HepG2 (cell line): ENCODE data around the gene MEPCE. TPM values are rescaled to one million over a fixed set of nuclear protein-coding genes. Genes with fewer than 3 reads are reported as not detected.

Experiments used
- ATAC-seq: fragments of 200-7000 bp; cut with Tn5 transposase; 3 replicates; pipeline ENCODE4 v1.9.1; 2020; ENCODE audit warnings: mild to moderate bottlenecking, moderate library complexity
- BruUV-seq: library from RNA; stranded (reverse); fragments of 400-500 nt; replicated peaks from 2 replicates; lab custom pipeline; 2021; lab: Mats Ljungman, UMichigan
- CTCF ChIA-PET: fragments of 300-600 bp; formaldehyde crosslinking; extraction: SDS; loops from one replicate; lab custom pipeline; 2021; ENCODE audit warnings: low total read pairs, inconsistent platforms, low intra/inter-chr PET ratio; lab: Yijun Ruan, JAX
- POLR2A ChIA-PET: fragments of 350-600 bp; sonication (Branson Sonifier 250); formaldehyde crosslinking; loops from one replicate; lab custom pipeline; 2020; ENCODE audit warnings: antibody characterized with exemption, inconsistent platforms; lab: Yijun Ruan, JAX
- DNase-seq: peaks from one replicate; pipeline ENCODE4 v3.0.0-alpha.2; 2015; ENCODE audit warnings: low spot score
- FAIRE-seq: peaks from 3 replicates; lab custom pipeline; 2011; peaks lifted over from hg19 to GRCh38; lab: Jason Lieb, UNC
- H2AFZ ChIP-seq: one replicate; pipeline ENCODE4 v1.6.1; 2011; ENCODE audit warnings: low read length, inconsistent platforms
- H3K27ac ChIP-seq: fragments of 300-600 bp; 3 replicates; pipeline ENCODE4 v1.8.0; 2011; ENCODE audit warnings: mixed run types, mild to moderate bottlenecking, mixed read lengths, low read length, inconsistent platforms; ENCODE audit not compliant: insufficient read depth; ENCODE audit errors: extremely low read length
- H3K27me3 ChIP-seq, 2 experiments: fragments of 200-600 bp in 1 of 2; 2 replicates in 1 of 2; 3 replicates in 1 of 2; pipeline versions ENCODE4 v1.6.0 to v1.8.0; 2011; ENCODE audit warnings: low read length in 2 of 2, mild to moderate bottlenecking in 2 of 2, moderate library complexity in 2 of 2, inconsistent platforms in 1 of 2; ENCODE audit not compliant: insufficient read depth in 2 of 2, control insufficient read depth in 1 of 2
- H3K36me3 ChIP-seq, 2 experiments: fragments of 200-600 bp in 1 of 2; replicated peaks in 1 of 2; 2 replicates in 1 of 2; 3 replicates in 1 of 2; pipeline versions ENCODE4 v1.5.1 to v1.8.0; 2011; ENCODE audit warnings: low read length in 2 of 2, inconsistent platforms in 1 of 2; ENCODE audit not compliant: insufficient read depth in 2 of 2, control insufficient read depth in 1 of 2
- H3K4me1 ChIP-seq: 2 replicates; pipeline ENCODE4 v1.5.1; 2012; ENCODE audit warnings: low read length, inconsistent platforms; ENCODE audit not compliant: insufficient read depth
- H3K4me2 ChIP-seq: 2 replicates; pipeline ENCODE4 v1.6.0; 2011; ENCODE audit warnings: low read depth, low read length, inconsistent platforms
- H3K4me3 ChIP-seq, 3 experiments: fragments of 200-600 bp in 1 of 3; sonication (generic), shearing (Covaris generic) in 1 of 3; replicated peaks in 1 of 3; 2 replicates each; pipeline ENCODE4 v1.5.1; 2011 to 2016; ENCODE audit warnings: low read length in 3 of 3, inconsistent platforms in 2 of 3, low read depth in 2 of 3, mild to moderate bottlenecking in 2 of 3, control low read depth in 1 of 3, mixed read lengths in 1 of 3; ENCODE audit not compliant: insufficient read depth in 1 of 3
- H3K79me2 ChIP-seq: one replicate; pipeline ENCODE4 v1.6.1; 2011; ENCODE audit warnings: low read length, inconsistent platforms; ENCODE audit not compliant: insufficient read depth
- H3K9ac ChIP-seq: 2 replicates; pipeline ENCODE4 v1.6.0; 2011; ENCODE audit warnings: mild to moderate bottlenecking, low read depth, low read length, inconsistent platforms; ENCODE audit not compliant: insufficient read depth
- H3K9me3 ChIP-seq: 2 replicates; pipeline ENCODE4 v1.5.1; 2012; ENCODE audit warnings: mild to moderate bottlenecking, low read length
- H4K20me1 ChIP-seq: 2 replicates; pipeline ENCODE4 v1.6.0; 2011; ENCODE audit warnings: inconsistent platforms, mild to moderate bottlenecking, low read length, moderate library complexity; ENCODE audit not compliant: insufficient read depth
- AGO2 ChIP-seq: fragments of 200-400 bp; formaldehyde crosslinking; optimal IDR thresholded peaks from 2 replicates; pipeline ENCODE3; 2017; ENCODE audit warnings: mild to moderate bottlenecking, low read depth, low read length, moderate library complexity
- POLR2G ChIP-seq: fragments of 200-400 bp; formaldehyde crosslinking; IDR thresholded peaks from 2 replicates; pipeline ENCODE4 v1.6.1; 2018; ENCODE audit warnings: mild to moderate bottlenecking, low read depth, low read length, moderate library complexity
- RBFOX2 ChIP-seq: fragments of 200-400 bp; formaldehyde crosslinking; IDR thresholded peaks from 2 replicates; pipeline ENCODE4 v1.6.1; 2017; ENCODE audit warnings: low read depth, mild to moderate bottlenecking, low read length
- TBX3 ChIP-seq: fragments of 450-650 bp; IDR thresholded peaks from 2 replicates; pipeline ENCODE4 v1.6.1; 2017; ENCODE audit warnings: antibody characterized with exemption, mild to moderate bottlenecking, inconsistent platforms, borderline replicate concordance
- TOPORS ChIP-seq: sonication (generic); formaldehyde crosslinking; IDR thresholded peaks from 2 replicates; pipeline ENCODE4 v1.8.0; 2023; ENCODE audit warnings: mild to moderate bottlenecking, missing genetic modification reagents
- ZFP90 ChIP-seq: sonication (generic); formaldehyde crosslinking; IDR thresholded peaks from 2 replicates; pipeline ENCODE4 v1.8.0; 2022; ENCODE audit warnings: missing genetic modification reagents, mild to moderate bottlenecking, inconsistent platforms, borderline replicate concordance
- WGBS: methylation state at CpG from one replicate; pipeline ENCODE4 v1.1.6; 2017; ENCODE audit warnings: low lambda C conversion rate; 5-methylcytosine and 5-hydroxymethylcytosine counted together
- in situ Hi-C: cut with HindIII; loops from 2 replicates; pipeline ENCODE4 v1.10.0; 2017; ENCODE audit warnings: low pct_unique_long_range_greater_than_20kb; ENCODE audit not compliant: extremely low pct_ligation_motif_present
- intact Hi-C: fragments of 100-400 bp; cut with micrococcal nuclease; formaldehyde crosslinking; loops from one replicate; pipeline ENCODE4 v1.10.0; 2022; ENCODE audit not compliant: unreplicated experiment
- polyA plus RNA-seq, 8 experiments: library from polyadenylated mRNA; depleted of rRNA in 3 of 8; stranded (reverse) in 7 of 8; unstranded in 1 of 8; fragments of >200 nt; fragmentation: Illumina TruSeq in 4 of 8; extraction: Trizol in 4 of 8; gene quantifications; 2 replicates each; pipeline versions ENCODE4 v1.2.1 to v1.2.3, GENCODE V29; 2011 to 2016; ENCODE audit warnings: low read depth in 4 of 8, missing spikeins in 1 of 8, mixed read lengths in 1 of 8; ENCODE audit not compliant: insufficient read depth in 1 of 8
- total RNA-seq, 5 experiments: library from RNA; depleted of rRNA; stranded (reverse); fragments of >200 nt; fragmentation: Illumina TruSeq; extraction: Trizol; gene quantifications; 2 replicates each; pipeline ENCODE4 v1.2.3, GENCODE V29; 2016; ENCODE audit warnings: low read depth in 1 of 5
- TF ChIP-seq, protein P1 (sequence below): sonication (generic); formaldehyde crosslinking; IDR thresholded peaks from 2 replicates; pipeline ENCODE4 v1.5.1; 2020; ENCODE audit warnings: mild to moderate bottlenecking, missing genetic modification reagents, moderate library complexity

Gene MEPCE
- total and polyA plus RNA-seq, 2 of the 13 experiments (the other 11 are each of a cell fraction or from before 2014, with no cell fraction given) = 12.3 to 26.0 TPM

DNA sequence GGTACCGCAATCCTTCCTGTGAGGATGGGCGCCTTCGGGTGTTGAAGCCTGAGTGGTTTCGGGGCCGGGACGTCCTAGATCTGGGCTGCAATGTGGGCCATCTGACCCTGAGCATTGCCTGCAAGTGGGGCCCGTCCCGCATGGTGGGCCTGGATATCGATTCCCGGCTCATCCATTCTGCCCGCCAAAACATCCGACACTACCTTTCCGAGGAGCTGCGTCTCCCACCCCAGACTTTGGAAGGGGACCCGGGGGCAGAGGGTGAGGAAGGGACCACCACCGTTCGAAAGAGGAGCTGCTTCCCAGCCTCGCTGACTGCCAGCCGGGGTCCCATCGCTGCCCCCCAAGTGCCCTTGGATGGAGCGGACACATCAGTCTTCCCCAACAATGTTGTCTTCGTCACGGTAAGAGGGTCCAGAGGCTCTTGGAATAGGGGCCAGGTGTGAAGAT lies 1.7 kb downstream of the MEPCE start:
- intact Hi-C loops = no loop called here

More for the DNA sequence above, 1.7 kb downstream of the MEPCE start:
- FAIRE-seq (no peak), DNase-seq (no peak), ATAC-seq (no peak)
- H2AFZ ChIP-seq = no peak overlapping the region
- H3K4me2 ChIP-seq = peak overlapping the region; percentile 94
- in situ Hi-C loops = no loop called here
- WGBS = 93% methylated on average over 7 of the region's 23 CpGs
- no peaks in the 10 kb centered on the region for H3K9me3 ChIP-seq
- ChIA-PET CTCF (no interaction called here), POLR2A (interaction anchor here (0.8 to 4.8 kb wide), 2 partner anchors 8 to 14 kb away, joined by 6 to 199 read pairs; no protein-coding TSS in a partner anchor)
- H3K27ac ChIP-seq = peak overlapping the region; percentile 36
- peaks cover 37% of the 10 kb centered on the region for H3K79me2 ChIP-seq
- BruUV-seq = no TSS peak
- peak overlapping the region; percentile 98; the same call in 1 of the 2 replicates for H3K9ac ChIP-seq
- peaks cover 56% of the 10 kb centered on the region for H3K4me1 ChIP-seq
- no peaks in the 10 kb centered on the region; the same call in 1 of the 2 replicates for H4K20me1 ChIP-seq
- TF ChIP-seq TBX3 (no peak), RBFOX2 (peak; percentile 60), AGO2 (peak; percentile 90), ZFP90 (CRISPR knock-in tag) (0 out of 2 replicates have a peak, but pooled peaks have one; percentile 18), POLR2G (0 out of 2 replicates have a peak, but pooled peaks have one; percentile 10), TOPORS (no peak)
- TF ChIP-seq, protein P1, sequence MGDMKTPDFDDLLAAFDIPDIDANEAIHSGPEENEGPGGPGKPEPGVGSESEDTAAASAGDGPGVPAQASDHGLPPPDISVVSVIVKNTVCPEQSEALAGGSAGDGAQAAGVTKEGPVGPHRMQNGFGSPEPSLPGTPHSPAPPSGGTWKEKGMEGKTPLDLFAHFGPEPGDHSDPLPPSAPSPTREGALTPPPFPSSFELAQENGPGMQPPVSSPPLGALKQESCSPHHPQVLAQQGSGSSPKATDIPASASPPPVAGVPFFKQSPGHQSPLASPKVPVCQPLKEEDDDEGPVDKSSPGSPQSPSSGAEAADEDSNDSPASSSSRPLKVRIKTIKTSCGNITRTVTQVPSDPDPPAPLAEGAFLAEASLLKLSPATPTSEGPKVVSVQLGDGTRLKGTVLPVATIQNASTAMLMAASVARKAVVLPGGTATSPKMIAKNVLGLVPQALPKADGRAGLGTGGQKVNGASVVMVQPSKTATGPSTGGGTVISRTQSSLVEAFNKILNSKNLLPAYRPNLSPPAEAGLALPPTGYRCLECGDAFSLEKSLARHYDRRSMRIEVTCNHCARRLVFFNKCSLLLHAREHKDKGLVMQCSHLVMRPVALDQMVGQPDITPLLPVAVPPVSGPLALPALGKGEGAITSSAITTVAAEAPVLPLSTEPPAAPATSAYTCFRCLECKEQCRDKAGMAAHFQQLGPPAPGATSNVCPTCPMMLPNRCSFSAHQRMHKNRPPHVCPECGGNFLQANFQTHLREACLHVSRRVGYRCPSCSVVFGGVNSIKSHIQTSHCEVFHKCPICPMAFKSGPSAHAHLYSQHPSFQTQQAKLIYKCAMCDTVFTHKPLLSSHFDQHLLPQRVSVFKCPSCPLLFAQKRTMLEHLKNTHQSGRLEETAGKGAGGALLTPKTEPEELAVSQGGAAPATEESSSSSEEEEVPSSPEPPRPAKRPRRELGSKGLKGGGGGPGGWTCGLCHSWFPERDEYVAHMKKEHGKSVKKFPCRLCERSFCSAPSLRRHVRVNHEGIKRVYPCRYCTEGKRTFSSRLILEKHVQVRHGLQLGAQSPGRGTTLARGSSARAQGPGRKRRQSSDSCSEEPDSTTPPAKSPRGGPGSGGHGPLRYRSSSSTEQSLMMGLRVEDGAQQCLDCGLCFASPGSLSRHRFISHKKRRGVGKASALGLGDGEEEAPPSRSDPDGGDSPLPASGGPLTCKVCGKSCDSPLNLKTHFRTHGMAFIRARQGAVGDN = 0 out of 2 replicates have a peak, but pooled peaks have one; percentile 19
- no peaks in the 10 kb centered on the region; a peak in 1 of 5 replicates for H3K27me3 ChIP-seq
- peak overlapping the region; percentile 75 to 87 (median 83); a peak in 3 of 6 replicates for H3K4me3 ChIP-seq
- peaks cover 5 to 30% of the 10 kb centered on the region in 2 experiments for H3K36me3 ChIP-seq
